Fibroblast of villous mesenchyme (primary cell): Measurements from ENCODE around the gene HES7. TPM values are rescaled to one million over a fixed set of nuclear protein-coding genes. Genes with fewer than 3 reads are reported as not detected.
"Not testable (repeated sequence)": the region's sequence is repeated elsewhere in the genome, so short reads cannot be mapped to it uniquely, and the experiment has no call there.

ENCODE experiments used
- DNase-seq: peaks from one replicate; pipeline ENCODE4 v3.0.0-alpha.2; 2010; ENCODE audit warnings: low read depth
- H3K4me3 ChIP-seq: 2 replicates; pipeline ENCODE4 v1.5.1; 2011; ENCODE audit warnings: low read depth, mild to moderate bottlenecking, low read length
- total RNA-seq: library from RNA; depleted of rRNA; stranded (reverse); fragments of >200 nt; gene quantifications from 2 replicates; pipeline ENCODE4 v1.2.3, GENCODE V29; 2012
- TF ChIP-seq, protein P1 (sequence below): IDR thresholded peaks from 2 replicates; pipeline ENCODE4 v1.5.1; 2012; ENCODE audit warnings: low read depth, mild to moderate bottlenecking, low read length; ENCODE audit not compliant: insufficient read depth

Gene HES7
- total RNA-seq, 1 donor: not detected

DNA sequence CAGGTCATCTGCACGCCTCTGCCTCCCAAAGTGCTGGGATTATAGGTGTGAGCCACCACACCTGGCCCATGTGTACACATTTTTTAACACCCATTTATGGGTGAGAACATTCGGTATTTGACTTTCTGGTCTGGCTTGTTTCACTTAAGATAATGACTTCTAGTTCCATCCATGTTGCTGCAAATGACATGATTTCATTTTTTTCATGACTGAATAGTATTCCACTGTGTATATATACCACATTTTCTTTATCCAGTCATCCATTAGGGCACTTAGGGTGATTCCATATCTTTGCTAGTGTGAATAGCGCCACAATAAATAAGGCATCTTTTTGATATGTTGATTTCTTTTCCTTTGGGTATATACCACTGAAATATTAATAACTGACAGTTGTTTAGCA lies 42.0 kb downstream of the HES7 start:
- no peak overlapping the region for H3K4me3 ChIP-seq
- TF ChIP-seq, protein P1, sequence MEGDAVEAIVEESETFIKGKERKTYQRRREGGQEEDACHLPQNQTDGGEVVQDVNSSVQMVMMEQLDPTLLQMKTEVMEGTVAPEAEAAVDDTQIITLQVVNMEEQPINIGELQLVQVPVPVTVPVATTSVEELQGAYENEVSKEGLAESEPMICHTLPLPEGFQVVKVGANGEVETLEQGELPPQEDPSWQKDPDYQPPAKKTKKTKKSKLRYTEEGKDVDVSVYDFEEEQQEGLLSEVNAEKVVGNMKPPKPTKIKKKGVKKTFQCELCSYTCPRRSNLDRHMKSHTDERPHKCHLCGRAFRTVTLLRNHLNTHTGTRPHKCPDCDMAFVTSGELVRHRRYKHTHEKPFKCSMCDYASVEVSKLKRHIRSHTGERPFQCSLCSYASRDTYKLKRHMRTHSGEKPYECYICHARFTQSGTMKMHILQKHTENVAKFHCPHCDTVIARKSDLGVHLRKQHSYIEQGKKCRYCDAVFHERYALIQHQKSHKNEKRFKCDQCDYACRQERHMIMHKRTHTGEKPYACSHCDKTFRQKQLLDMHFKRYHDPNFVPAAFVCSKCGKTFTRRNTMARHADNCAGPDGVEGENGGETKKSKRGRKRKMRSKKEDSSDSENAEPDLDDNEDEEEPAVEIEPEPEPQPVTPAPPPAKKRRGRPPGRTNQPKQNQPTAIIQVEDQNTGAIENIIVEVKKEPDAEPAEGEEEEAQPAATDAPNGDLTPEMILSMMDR: no peak
- no peak for DNase-seq

GRCh38 chr17:8080799-8081219 lies 43.1 kb downstream of the HES7 start:
- DNase-seq: no peak
- TF ChIP-seq, protein P1: no peak
- H3K4me3 ChIP-seq: no peak overlapping the region

GRCh38 chr17:8080208-8080798 lies 43.6 kb downstream of the HES7 start:
- H3K4me3 ChIP-seq: peak overlapping the region; percentile 6
- no peak for DNase-seq
- TF ChIP-seq, protein P1: no peak

DNA sequence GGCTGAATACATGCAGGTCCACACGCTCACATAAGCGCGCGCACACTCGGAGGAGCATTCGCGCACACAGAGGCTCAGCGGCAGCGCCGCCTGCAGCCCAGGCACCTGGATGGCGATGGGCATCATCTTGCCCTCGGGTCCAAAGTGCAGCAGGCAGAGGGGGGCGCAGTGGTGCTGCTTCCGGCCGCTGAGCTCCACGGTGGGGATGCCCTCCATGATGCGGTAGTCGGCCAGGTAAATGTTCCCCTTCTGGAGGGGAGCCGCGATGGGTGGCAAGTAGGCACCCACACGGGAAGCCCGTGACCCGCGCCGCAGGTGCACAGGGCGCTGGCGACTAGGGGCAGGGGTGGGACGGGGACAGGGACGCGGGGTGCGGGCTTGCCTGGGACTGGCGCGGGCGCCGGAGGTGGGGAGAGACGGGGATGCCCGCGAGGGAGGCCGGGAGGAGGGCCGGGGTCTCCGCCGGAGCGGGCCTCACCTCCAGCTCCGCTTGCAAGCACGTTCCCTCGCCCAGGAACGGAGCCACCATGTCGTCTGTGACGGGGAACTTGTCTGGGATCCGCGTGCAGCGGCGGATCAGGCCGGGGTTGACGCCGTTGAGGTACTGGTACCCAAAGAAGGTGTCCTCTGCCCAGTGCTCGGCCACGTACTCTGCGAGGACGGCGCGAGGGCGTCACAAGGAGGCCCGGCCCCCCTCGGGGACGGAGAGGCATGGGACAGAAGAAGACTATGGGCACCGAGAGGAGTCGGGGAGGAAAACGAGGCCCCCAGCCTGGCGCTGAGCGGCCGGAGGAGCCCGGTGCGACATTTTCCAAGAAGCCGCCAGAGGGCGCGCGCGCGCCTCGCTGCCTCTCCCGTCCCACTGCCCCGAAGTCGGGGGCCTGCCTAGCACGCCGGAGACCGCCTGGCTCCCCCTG lies 44.4 kb downstream of the HES7 start:
- TF ChIP-seq, protein P1: peak; percentile 81
- DNase-seq: peak; percentile 48
- H3K4me3 ChIP-seq: peak overlapping the region; percentile 54

DNA sequence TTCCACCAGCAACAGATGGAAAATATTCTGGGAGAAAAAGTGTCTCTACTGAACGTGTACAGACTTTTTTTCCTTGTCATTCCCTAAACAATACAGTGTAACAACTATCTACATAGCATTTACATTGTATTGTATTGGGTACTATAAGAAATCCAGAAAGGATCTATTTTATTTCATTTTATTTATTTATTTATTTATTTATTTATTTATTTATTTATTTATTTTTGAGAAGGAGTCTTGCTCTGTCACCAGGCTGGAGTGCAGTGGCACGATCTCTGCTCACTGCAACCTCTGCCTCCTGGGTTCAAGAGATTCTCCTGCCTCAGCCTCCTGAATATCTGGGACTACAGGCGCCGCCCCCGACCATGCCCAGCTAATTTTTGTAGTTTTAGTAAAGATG lies 46.0 kb downstream of the HES7 start:
- not testable (repeated sequence) for H3K4me3 ChIP-seq, DNase-seq

- TF ChIP-seq, protein P1: no peak
- no peak for DNase-seq
These were observed 47.2 kb downstream of the HES7 start for GRCh38 chr17:8076502-8077266.

More at GRCh38 chr17:8076502-8077266, 47.2 kb downstream of the HES7 start:
- no peak overlapping the region for H3K4me3 ChIP-seq
